Upper lobe of left lung (tissue), 6 donors: Measurements from ENCODE around the gene DCUN1D3. TPM values are rescaled to one million over a fixed set of nuclear protein-coding genes. Genes with fewer than 3 reads are reported as not detected.
"Not testable (repeated sequence)": the region's sequence is repeated elsewhere in the genome, so short reads cannot be mapped to it uniquely, and the experiment has no call there.

Source experiments
- ATAC-seq, 2 donors: fragments of 200-7000 bp; cut with Tn5 transposase; one replicate each; pipeline ENCODE4 v1.9.1; 2022; ENCODE audit warnings: mild to moderate bottlenecking in 2 of 2, moderate library complexity in 2 of 2; ENCODE audit not compliant: low FRiP score in 2 of 2
- DNase-seq, 2 donors: peaks; one replicate each; pipeline ENCODE4 v3.0.0-alpha.2; 2019 to 2020
- H3K27ac ChIP-seq, 4 donors: fragments of 200-600 bp; sonication (generic); one replicate each; pipeline ENCODE4 v1.5.1; 2016 to 2019
- H3K27me3 ChIP-seq, 4 donors: fragments of 200-600 bp; sonication (generic); one replicate each; pipeline ENCODE4 v1.5.1; 2017 to 2019
- H3K36me3 ChIP-seq, 4 donors: fragments of 200-600 bp; sonication (generic); one replicate each; pipeline ENCODE4 v1.5.1; 2016 to 2019
- H3K4me1 ChIP-seq, 4 donors: fragments of 200-600 bp; sonication (generic); one replicate each; pipeline ENCODE4 v1.5.1; 2018 to 2019
- H3K4me3 ChIP-seq, 4 donors: fragments of 200-600 bp; sonication (generic); one replicate each; pipeline ENCODE4 v1.5.1; 2017 to 2019; ENCODE audit warnings: mild to moderate bottlenecking in 2 of 4, moderate library complexity in 1 of 4
- H3K9me3 ChIP-seq, 4 donors: fragments of 200-600 bp; sonication (generic); one replicate each; pipeline ENCODE4 v1.5.1; 2018 to 2019
- CTCF ChIP-seq, 6 experiments: fragments of 450-650 bp in 4 of 6; fragments of 200-600 bp in 2 of 6; sonication (generic) in 2 of 6; IDR thresholded peaks; one replicate each; pipeline ENCODE4 v1.5.1; 2016 to 2019; ENCODE audit warnings: antibody characterized with exemption in 6 of 6
- EP300 ChIP-seq, 4 donors: sonication (generic); formaldehyde crosslinking; IDR thresholded peaks; one replicate each; pipeline ENCODE4 v1.5.1; 2017; ENCODE audit warnings: antibody characterized with exemption in 4 of 4, control low read depth in 2 of 4
- POLR2A ChIP-seq, 4 donors: fragments of 450-650 bp; IDR thresholded peaks; one replicate each; pipeline ENCODE4 v1.5.1; 2016 to 2017; ENCODE audit warnings: antibody characterized with exemption in 4 of 4, mild to moderate bottlenecking in 2 of 4
- POLR2AphosphoS5 ChIP-seq, 2 donors: sonication (generic); formaldehyde crosslinking; IDR thresholded peaks; one replicate each; pipeline ENCODE4 v1.5.1; 2017; ENCODE audit warnings: antibody characterized with exemption in 2 of 2
- WGBS, 2 donors: methylation state at CpG; one replicate each; pipeline ENCODE4 v1.1.5; 2017 to 2018; 5-methylcytosine and 5-hydroxymethylcytosine counted together
- small RNA-seq, 4 donors: library from RNA; depleted of rRNA; stranded (forward); fragments of <200 nt; gene quantifications; one replicate each; pipeline ENCODE3, GENCODE V24; 2016
- total RNA-seq, 6 donors: library from RNA; depleted of rRNA in 4 of 6; stranded (reverse); fragments of >200 nt in 4 of 6; gene quantifications; one replicate each; pipeline versions ENCODE4 v1.1.0 to v1.2.1, GENCODE V29; 2016 to 2021
- donor health status: DM: no; HTN: no; CAD: no; lungs with moderate emphysema.
- donor health status: DM: no; HTN: yes; CAD: no; lungs with severe emphysema.

DCUN1D3 gene
- total RNA-seq, 6 donors from 2014 or later, result 7.2 to 33.0 (median 19.3) TPM

GRCh38 chr16:20807862-20808261 lies 92.3 kb downstream of the DCUN1D3 start:
- 89 to 93% methylated on average over 11 of the region's 11 CpGs for WGBS, 2 donors
- Histone ChIP-seq H3K4me3 (no peak overlapping the region), H3K27ac (no peak overlapping the region), H3K36me3 (no peaks in the 10 kb centered on the region), H3K9me3 (no peaks in the 10 kb centered on the region), H3K4me1 (peaks cover 6 to 25% (median 14%) of the 10 kb centered on the region in 4 donors), H3K27me3 (no peaks in the 10 kb centered on the region)
- no peak for ATAC-seq
- DNase-seq, result no peak
- TF ChIP-seq CTCF (IDR thresholded peaks at IDR 0.05) (no peak), POLR2AphosphoS5 (IDR thresholded peaks at IDR 0.05) (no peak), EP300 (IDR thresholded peaks at IDR 0.05) (no peak), POLR2A (IDR thresholded peaks at IDR 0.05) (no peak)

- ATAC-seq (peak; percentile 95 to 98), DNase-seq (peak; percentile 92 to 94)
- TF ChIP-seq CTCF (IDR thresholded peaks at IDR 0.05) (peak in 5 of 6 experiments; percentile 14 to 43 (median 26)), POLR2AphosphoS5 (IDR thresholded peaks at IDR 0.05) (peak in 1 of 2 donors; percentile 67), EP300 (IDR thresholded peaks at IDR 0.05) (no peak), POLR2A (IDR thresholded peaks at IDR 0.05) (peak in 3 of 4 donors; percentile 44 to 80 (median 58))
These were observed 93.7 kb downstream of the DCUN1D3 start, which contains the start of the genes ERI2 and REXO5 for GRCh38 chr16:20806168-20807050. Gene ERI2, minus strand, starts transcription at chr16:20806472. Its CDS starts 42 bp downstream, at chr16:20806430. Gene REXO5, plus strand, starts transcription at chr16:20806527. Its CDS starts 427 bp downstream, at chr16:20806954.

GRCh38 chr16:20805684-20806167 lies 94.4 kb downstream of the DCUN1D3 start:
- H3K27me3 ChIP-seq, H3K9me3 ChIP-seq, ATAC-seq, H3K36me3 ChIP-seq: not testable (repeated sequence)
- H3K4me3 ChIP-seq, result peak overlapping the region; percentile 73 to 79 (median 75)
- peaks cover 6 to 25% (median 14%) of the 10 kb centered on the region in 4 donors for H3K4me1 ChIP-seq
- peak in 1 of 2 donors; percentile 21 for DNase-seq
- 5 to 9% methylated on average over 11 to 12 of the region's 12 CpGs for WGBS, 2 donors
- H3K27ac ChIP-seq, result peak overlapping the region; percentile 85 to 96 (median 91)

More at GRCh38 chr16:20806168-20807050, 93.7 kb downstream of the DCUN1D3 start, which contains the start of the genes ERI2 and REXO5:
- WGBS, 2 donors, result 0 to 1% methylated on average over 40 to 72 of the region's 74 CpGs
- peaks cover 6 to 25% (median 14%) of the 10 kb centered on the region in 4 donors for H3K4me1 ChIP-seq
- no peaks in the 10 kb centered on the region for H3K27me3 ChIP-seq
- peak within 1 kb of the TSS; percentile 85 to 96 (median 91) for H3K27ac ChIP-seq
- H3K36me3 ChIP-seq, result peaks cover 0 to 4% (median 0%) of the 10 kb centered on the region in 4 donors
- H3K9me3 ChIP-seq, result no peaks in the 10 kb centered on the region
- peak within 1 kb of the TSS; percentile 73 to 79 (median 75) for H3K4me3 ChIP-seq

Small RNAs within 50 kb of the gene (small RNA-seq; reads per million reads assigned to genes)
- gene RF00618, result 0 reads per million in 4 donors

Other genes with a start within 250 kb of the DCUN1D3 start
- gene ACSM1, start 202.7 kb downstream of the DCUN1D3 start, total RNA-seq, result 1 to 10 TPM in 3 of 6 donors, under 1 TPM in 2, not detected in 1; 0.77 to 2.1 (median 1.2) TPM
- gene THUMPD1, start 158.5 kb downstream of the DCUN1D3 start, total RNA-seq, result 10 to 100 TPM; 34.1 to 62.0 (median 41.2) TPM
- gene ACSM3, start 136.3 kb downstream of the DCUN1D3 start, total RNA-seq, result 10 to 100 TPM in 5 of 6 donors, 1 to 10 TPM in 1; 8.5 to 28.6 (median 15.9) TPM
- 10 to 100 TPM in 4 of 6 donors, 1 to 10 TPM in 2; 7.3 to 13.8 (median 11.6) TPM for gene ERI2, start 93.9 kb downstream of the DCUN1D3 start, total RNA-seq
- gene REXO5, start 93.8 kb downstream of the DCUN1D3 start, total RNA-seq, result 10 to 100 TPM in 1 of 6 donors, 1 to 10 TPM in 5; 2.1 to 12.7 (median 3.0) TPM
- gene LYRM1, start 413 bp upstream of the DCUN1D3 start, total RNA-seq, result 10 to 100 TPM in 5 of 6 donors, 1 to 10 TPM in 1; 6.8 to 34.4 (median 22.3) TPM